ENCODE data around the gene PCDHA8.
"Not testable (repeated sequence)": the region's sequence is repeated elsewhere in the genome, so short reads cannot be mapped to it uniquely, and the experiment has no call there.

PCDHA8 gene, protein sequence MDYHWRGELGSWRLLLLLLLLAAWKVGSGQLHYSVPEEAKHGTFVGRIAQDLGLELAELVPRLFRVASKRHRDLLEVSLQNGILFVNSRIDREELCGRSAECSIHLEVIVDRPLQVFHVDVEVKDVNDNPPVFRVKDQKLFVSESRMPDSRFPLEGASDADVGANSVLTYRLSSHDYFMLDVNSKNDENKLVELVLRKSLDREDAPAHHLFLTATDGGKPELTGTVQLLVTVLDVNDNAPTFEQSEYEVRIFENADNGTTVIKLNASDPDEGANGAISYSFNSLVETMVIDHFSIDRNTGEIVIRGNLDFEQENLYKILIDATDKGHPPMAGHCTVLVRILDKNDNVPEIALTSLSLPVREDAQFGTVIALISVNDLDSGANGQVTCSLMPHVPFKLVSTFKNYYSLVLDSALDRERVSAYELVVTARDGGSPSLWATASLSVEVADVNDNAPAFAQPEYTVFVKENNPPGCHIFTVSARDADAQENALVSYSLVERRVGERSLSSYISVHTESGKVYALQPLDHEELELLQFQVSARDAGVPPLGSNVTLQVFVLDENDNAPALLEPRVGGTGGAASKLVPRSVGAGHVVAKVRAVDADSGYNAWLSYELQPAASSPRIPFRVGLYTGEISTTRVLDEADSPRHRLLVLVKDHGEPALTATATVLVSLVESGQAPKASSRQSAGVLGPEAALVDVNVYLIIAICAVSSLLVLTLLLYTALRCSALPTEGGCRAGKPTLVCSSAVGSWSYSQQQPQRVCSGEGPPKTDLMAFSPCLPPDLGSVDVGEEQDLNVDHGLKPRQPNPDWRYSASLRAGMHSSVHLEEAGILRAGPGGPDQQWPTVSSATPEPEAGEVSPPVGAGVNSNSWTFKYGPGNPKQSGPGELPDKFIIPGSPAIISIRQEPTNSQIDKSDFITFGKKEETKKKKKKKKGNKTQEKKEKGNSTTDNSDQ

DNA sequence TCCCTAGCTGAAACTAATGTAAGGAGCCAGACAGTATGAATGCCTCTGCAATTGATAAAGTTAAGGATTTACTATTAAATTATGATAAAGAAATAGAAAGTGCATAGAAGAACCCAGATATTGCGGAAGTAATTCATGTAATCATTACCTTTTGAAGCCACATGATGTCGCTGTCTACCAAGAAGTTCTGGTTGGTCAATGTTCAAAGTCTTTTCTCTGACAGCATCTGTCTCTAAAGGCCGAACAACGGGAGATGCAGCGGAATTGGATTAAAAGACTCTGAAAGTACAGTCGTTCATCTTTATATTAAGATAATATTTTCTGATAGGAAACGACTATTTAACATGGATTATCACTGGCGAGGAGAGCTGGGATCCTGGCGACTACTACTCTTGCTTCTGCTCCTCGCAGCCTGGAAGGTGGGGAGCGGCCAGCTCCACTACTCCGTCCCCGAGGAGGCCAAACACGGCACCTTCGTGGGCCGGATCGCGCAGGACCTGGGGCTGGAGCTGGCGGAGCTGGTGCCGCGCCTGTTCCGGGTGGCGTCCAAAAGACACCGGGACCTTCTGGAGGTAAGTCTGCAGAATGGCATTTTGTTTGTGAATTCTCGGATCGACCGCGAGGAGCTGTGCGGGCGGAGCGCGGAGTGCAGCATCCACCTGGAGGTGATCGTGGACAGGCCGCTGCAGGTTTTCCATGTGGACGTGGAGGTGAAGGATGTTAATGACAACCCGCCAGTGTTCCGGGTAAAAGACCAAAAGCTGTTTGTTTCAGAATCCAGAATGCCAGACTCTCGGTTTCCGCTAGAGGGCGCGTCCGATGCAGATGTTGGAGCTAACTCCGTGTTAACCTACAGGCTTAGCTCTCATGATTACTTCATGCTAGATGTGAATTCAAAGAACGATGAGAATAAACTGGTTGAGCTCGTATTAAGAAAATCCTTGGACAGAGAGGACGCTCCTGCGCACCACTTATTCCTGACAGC, at the start of gene PCDHA8:
Gene PCDHA8, plus strand, starts transcription at position 210 of the 985 bp plus-strand sequence. Its CDS starts 135 bp downstream, at position 345.
- no peak for DNase-seq

DNA sequence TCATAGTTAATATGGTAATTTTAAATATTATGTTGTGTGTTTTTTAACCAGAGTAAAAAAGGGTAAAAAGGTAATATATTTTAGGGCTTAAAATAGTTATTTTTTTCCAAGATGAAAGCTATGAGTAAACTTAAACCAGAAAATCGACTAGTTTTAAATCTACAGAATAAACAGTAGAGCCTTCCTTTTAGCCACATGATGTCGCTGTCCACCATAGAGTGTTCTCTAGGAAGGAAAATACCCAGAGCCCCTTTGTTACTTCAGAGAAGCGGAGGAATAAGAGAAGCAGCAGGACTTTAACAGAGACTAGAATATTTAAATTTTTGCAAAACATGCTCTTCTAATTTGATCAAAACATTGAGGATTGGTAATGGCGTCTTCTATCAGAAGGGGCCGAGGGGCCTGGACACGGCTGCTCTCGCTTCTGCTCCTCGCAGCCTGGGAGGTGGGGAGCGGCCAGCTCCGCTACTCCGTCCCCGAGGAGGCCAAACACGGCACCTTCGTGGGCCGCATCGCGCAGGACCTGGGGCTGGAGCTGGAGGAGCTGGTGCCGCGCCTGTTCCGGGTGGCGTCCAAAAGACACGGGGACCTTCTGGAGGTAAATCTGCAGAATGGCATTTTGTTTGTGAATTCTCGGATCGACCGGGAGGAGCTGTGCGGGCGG, 46.3 kb upstream of the PCDHA8 start, which contains the start of gene PCDHA2:
Gene PCDHA2, plus strand, starts transcription at position 258 of the 664 bp plus-strand sequence.
- DNase-seq: no peak

- DNase-seq: no peak
Observed at GRCh38 chr5:140795259-140795641, 45.7 kb upstream of the PCDHA8 start.

DNA sequence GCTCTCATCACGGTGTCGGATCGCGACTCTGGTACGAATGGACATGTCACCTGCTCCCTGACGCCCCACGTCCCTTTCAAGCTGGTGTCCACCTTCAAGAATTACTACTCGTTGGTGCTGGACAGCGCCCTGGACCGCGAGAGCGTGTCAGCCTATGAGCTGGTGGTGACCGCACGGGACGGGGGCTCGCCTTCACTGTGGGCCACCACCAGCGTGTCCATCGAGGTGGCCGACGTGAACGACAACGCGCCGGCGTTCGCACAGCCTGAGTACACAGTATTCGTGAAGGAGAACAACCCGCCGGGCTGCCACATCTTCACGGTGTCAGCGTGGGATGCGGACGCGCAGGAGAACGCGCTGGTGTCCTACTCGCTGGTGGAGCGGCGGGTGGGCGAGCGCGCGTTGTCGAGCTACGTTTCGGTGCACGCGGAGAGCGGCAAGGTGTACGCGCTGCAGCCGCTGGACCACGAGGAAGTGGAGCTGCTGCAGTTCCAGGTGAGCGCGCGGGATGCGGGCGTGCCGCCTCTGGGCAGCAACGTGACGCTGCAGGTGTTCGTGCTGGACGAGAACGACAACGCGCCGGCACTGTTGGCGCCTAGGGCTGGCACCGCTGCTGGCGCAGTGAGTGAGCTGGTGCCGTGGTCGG, 44.8 kb upstream of the PCDHA8 start:
- not testable (repeated sequence) for DNase-seq

DNA sequence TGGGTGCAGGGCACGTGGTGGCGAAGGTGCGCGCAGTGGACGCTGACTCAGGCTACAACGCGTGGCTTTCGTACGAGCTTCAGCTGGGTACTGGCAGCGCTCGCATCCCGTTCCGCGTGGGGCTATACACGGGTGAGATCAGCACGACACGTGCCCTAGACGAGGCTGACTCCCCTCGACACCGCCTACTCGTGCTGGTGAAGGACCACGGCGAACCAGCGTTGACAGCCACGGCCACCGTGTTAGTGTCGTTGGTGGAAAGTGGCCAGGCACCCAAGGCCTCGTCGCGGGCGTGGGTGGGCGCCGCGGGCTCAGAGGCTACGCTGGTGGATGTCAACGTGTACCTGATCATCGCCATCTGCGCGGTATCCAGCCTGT, 44.3 kb upstream of the PCDHA8 start:
- DNase-seq: no peak

DNA sequence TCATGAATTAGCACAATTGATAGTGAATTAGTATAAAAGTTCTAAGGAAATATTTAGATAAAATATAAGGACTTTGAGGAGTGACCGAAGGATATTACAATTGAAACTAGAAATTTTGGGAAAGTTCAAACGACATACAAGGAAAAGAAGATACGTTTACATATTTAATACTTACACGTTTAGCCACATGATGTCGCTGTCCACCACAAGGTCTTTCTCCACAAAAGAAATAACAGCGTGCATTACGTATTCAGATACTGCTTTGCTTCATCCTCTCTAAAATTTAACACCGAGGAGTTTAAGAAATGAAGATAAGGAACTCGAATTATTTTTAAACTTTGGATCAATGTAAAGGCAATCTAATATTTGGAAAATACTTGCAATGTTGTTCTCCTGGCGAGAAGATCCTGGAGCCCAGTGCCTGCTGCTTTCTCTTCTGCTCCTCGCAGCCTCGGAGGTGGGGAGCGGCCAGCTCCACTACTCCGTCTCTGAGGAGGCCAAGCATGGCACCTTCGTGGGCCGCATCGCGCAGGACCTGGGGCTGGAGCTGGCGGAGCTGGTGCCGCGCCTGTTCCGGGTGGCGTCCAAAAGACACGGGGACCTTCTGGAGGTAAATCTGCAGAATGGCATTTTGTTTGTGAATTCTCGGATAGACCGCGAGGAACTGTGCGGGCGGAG, 40.0 kb upstream of the PCDHA8 start, which contains the start of gene PCDHA3:
Gene PCDHA3, plus strand, starts transcription at position 242 of the 678 bp plus-strand sequence.
- DNase-seq: no peak

DNA sequence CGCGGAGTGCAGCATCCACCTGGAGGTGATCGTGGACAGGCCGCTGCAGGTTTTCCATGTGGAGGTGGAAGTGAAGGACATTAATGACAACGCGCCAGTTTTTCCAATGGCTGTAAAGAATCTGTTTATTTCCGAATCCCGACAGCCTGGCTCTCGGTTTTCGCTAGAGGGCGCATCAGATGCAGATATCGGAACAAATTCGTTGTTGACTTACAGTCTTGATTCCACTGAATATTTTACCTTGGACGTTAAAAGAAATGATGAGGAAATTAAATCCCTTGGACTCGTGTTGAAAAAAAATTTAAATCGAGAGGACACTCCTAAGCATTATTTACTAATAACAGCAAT, 39.5 kb upstream of the PCDHA8 start:
- DNase-seq: no peak

DNA sequence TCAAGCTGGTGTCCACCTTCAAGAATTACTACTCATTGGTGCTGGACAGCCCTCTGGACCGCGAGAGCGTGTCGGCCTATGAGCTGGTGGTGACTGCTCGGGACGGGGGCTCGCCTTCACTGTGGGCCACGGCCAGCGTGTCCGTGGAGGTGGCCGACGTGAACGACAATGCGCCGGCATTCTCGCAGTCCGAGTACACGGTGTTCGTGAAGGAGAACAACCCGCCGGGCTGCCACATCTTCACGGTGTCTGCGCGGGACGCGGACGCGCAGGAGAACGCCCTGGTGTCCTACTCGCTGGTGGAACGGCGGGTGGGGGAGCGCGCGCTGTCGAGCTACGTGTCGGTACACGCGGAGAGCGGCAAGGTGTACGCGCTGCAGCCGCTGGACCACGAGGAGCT, 38.6 kb upstream of the PCDHA8 start:
- not testable (repeated sequence) for DNase-seq

DNA sequence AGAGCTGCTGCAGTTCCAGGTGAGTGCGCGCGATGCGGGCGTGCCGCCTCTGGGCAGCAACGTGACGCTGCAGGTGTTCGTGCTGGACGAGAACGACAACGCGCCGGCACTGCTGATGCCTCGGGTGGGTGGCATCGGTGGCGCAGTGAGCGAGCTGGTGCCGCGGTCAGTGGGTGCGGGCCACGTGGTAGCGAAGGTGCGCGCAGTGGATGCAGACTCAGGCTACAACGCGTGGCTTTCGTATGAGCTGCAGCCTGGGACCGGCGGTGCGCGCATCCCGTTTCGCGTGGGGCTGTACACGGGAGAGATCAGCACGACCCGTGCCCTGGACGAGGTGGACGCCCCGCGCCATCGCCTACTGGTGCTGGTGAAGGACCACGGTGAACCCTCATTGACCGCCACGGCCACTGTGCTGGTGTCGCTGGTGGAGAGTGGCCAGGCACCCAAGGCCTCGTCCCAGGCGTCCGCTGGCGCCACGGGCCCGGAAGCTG, 38.2 kb upstream of the PCDHA8 start:
- no peak for DNase-seq

- no peak for DNase-seq
Observed at GRCh38 chr5:140806834-140807775, 33.9 kb upstream of the PCDHA8 start, which contains the start of gene PCDHA4. Gene PCDHA4, plus strand, starts transcription at chr5:140807068.

DNA sequence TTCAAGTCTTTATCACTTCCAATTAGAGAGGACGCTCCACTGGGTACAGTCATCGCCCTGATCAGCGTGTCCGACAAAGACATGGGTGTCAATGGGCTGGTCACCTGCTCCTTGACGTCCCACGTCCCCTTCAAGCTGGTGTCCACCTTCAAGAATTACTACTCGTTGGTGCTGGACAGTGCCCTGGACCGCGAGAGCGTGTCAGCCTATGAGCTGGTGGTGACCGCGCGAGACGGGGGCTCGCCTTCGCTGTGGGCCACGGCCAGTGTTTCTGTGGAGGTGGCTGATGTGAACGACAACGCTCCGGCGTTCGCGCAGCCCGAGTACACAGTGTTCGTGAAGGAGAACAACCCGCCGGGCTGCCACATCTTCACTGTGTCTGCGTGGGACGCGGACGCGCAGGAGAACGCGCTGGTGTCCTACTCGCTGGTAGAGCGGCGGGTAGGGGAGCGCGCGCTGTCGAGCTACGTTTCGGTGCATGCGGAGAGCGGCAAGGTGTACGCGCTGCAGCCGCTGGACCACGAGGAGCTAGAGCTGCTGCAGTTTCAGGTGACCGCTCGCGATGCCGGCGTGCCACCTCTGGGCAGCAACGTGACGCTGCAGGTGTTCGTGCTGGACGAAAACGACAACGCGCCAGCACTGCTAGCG, 32.6 kb upstream of the PCDHA8 start:
- not testable (repeated sequence) for DNase-seq

DNA sequence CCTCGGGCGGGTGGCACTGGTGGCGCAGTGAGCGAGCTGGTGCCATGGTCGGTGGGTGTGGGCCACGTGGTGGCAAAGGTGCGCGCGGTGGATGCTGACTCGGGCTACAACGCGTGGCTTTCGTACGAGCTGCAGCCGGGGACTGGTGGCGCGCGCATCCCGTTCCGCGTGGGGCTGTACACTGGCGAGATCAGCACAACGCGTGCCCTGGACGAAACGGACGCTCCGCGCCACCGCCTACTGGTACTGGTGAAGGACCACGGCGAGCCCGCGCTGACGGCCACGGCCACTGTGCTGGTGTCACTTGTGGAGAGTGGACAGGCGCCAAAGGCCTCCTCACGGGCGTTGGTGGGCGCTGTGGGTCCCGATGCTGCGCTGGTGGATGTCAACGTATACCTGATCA, 32.1 kb upstream of the PCDHA8 start:
- DNase-seq: no peak

GRCh38 chr5:140821375-140822280, 19.4 kb upstream of the PCDHA8 start, which contains the start of gene PCDHA5:
Gene PCDHA5, plus strand, starts transcription at chr5:140821613.
- DNase-seq: no peak

DNA sequence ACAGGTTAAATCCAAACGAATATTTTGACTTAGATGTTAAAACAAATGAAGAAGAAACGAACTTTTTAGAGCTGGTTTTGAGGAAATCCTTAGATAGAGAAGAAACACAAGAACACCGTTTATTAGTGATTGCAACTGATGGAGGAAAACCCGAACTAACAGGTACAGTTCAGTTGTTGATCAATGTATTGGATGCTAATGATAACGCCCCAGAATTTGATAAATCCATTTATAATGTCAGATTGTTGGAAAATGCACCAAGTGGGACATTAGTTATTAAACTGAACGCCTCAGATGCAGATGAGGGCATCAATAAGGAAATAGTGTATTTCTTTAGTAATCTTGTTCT, 18.7 kb upstream of the PCDHA8 start:
- no peak for DNase-seq

GRCh38 chr5:140822969-140823368, 18.0 kb upstream of the PCDHA8 start:
- not testable (repeated sequence) for DNase-seq

- no peak for DNase-seq
Observed at GRCh38 chr5:140823475-140823874, 17.5 kb upstream of the PCDHA8 start.

GRCh38 chr5:140827704-140828361, 13.2 kb upstream of the PCDHA8 start, which contains the start of gene PCDHA6:
Gene PCDHA6, plus strand, starts transcription at chr5:140827960. Its CDS starts 132 bp downstream, at chr5:140828092.
- no peak for DNase-seq
